H1 (cell line): Measurements from ENCODE around the gene POLA1. TPM values are rescaled to one million over a fixed set of nuclear protein-coding genes. Genes with fewer than 3 reads are reported as not detected.

ENCODE experiments used
- CBX5 ChIP-seq: fragments of 300-800, 300-1000 bp; sonication (generic); IDR thresholded peaks from 2 replicates; pipeline ENCODE4 v1.7.1; 2016; ENCODE audit warnings: antibody characterized with exemption, low read length, low read depth
- GABPA ChIP-seq: IDR thresholded peaks from 2 replicates; pipeline ENCODE4 v1.6.1; 2011; ENCODE audit warnings: mild to moderate bottlenecking, low read length, moderate library complexity, borderline replicate concordance; ENCODE audit not compliant: insufficient read depth
- KDM4A ChIP-seq: IDR thresholded peaks from one replicate; pipeline ENCODE4 v1.7.1; 2012; ENCODE audit warnings: low read depth, mild to moderate bottlenecking, moderate library complexity, low read length, inconsistent platforms; ENCODE audit not compliant: severe bottlenecking
- KDM5A ChIP-seq: fragments of 200-600 bp; IDR thresholded peaks from 2 replicates; pipeline ENCODE4 v1.7.1; 2012; ENCODE audit warnings: mild to moderate bottlenecking, low read length, inconsistent platforms, mixed read lengths
- NRF1 ChIP-seq: IDR thresholded peaks from 2 replicates; pipeline ENCODE4 v1.6.1; 2011; ENCODE audit warnings: mild to moderate bottlenecking, low read depth, low read length, improper control_type of control experiment
- RAD21 ChIP-seq, 2 experiments: IDR thresholded peaks in 1 of 2; conservative IDR thresholded peaks in 1 of 2; 2 replicates each; pipeline ENCODE4 v1.6.1; 2011; ENCODE audit warnings: low read depth in 2 of 2, low read length in 2 of 2, improper control_type of control experiment in 1 of 2, inconsistent platforms in 1 of 2, mild to moderate bottlenecking in 1 of 2, moderate library complexity in 1 of 2
- RBBP5 ChIP-seq: IDR thresholded peaks from 2 replicates; pipeline ENCODE4 v1.7.1; 2012; ENCODE audit warnings: low read depth, mild to moderate bottlenecking, inconsistent platforms, low read length, moderate library complexity, borderline replicate concordance
- SP2 ChIP-seq: IDR thresholded peaks from 2 replicates; pipeline ENCODE4 v1.6.1; 2012; ENCODE audit warnings: mild to moderate bottlenecking, low read length, inconsistent platforms
- TAF7 ChIP-seq: optimal IDR thresholded peaks from 2 replicates; pipeline ENCODE3; 2011; ENCODE audit warnings: low read depth, mild to moderate bottlenecking, inconsistent platforms, low read length, moderate library complexity, borderline replicate concordance
- TEAD4 ChIP-seq: IDR thresholded peaks from 2 replicates; pipeline ENCODE4 v1.6.1; 2012; ENCODE audit warnings: low read depth, low read length, inconsistent platforms, mixed read lengths
- ZNF274 ChIP-seq: IDR thresholded peaks from 2 replicates; pipeline ENCODE4 v1.7.0; 2012; ENCODE audit warnings: low read length, borderline replicate concordance; ENCODE audit errors: extremely low read depth
- polyA plus RNA-seq, 7 experiments: library from polyadenylated mRNA; depleted of rRNA in 3 of 7; stranded (reverse) in 5 of 7; unstranded in 2 of 7; fragments of >200 nt in 5 of 7; fragments of 200-250 nt in 2 of 7; gene quantifications; 1 replicate in 5 of 7; 2 replicates in 1 of 7; 4 replicates in 1 of 7; pipeline versions ENCODE4 v1.2.1 to v1.2.3, GENCODE V29; 2011 to 2013; ENCODE audit warnings: missing spikeins in 2 of 7, mixed read lengths in 2 of 7
- total RNA-seq: library from RNA; stranded (reverse); fragmentation: NEBNext Ultra II Directional; extraction: Animal tissue kit (Norgen Biotek cat#: 25700); gene quantifications from 2 replicates; pipeline ENCODE4 v1.2.1, GENCODE V29; 2021
- TF ChIP-seq, protein P1 (sequence below), 3 experiments: IDR thresholded peaks; 1 replicate in 2 of 3; 2 replicates in 1 of 3; pipeline versions ENCODE4 v1.5.1 to v1.6.1; 2011; ENCODE audit warnings: low read length in 3 of 3, mild to moderate bottlenecking in 3 of 3, inconsistent platforms in 2 of 3, low read depth in 1 of 3, moderate library complexity in 1 of 3; ENCODE audit not compliant: insufficient read depth in 1 of 3; ENCODE audit errors: control extremely low read depth in 1 of 3
- TF ChIP-seq, protein P2 (sequence below): IDR thresholded peaks from 2 replicates; pipeline ENCODE4 v1.6.1; 2012; ENCODE audit warnings: inconsistent platforms

POLA1 gene
- total and polyA plus RNA-seq, 2 of the 8 experiments (the other 6 are each of a cell fraction or from before 2014, with no cell fraction given): 5.6 to 34.9 TPM

DNA sequence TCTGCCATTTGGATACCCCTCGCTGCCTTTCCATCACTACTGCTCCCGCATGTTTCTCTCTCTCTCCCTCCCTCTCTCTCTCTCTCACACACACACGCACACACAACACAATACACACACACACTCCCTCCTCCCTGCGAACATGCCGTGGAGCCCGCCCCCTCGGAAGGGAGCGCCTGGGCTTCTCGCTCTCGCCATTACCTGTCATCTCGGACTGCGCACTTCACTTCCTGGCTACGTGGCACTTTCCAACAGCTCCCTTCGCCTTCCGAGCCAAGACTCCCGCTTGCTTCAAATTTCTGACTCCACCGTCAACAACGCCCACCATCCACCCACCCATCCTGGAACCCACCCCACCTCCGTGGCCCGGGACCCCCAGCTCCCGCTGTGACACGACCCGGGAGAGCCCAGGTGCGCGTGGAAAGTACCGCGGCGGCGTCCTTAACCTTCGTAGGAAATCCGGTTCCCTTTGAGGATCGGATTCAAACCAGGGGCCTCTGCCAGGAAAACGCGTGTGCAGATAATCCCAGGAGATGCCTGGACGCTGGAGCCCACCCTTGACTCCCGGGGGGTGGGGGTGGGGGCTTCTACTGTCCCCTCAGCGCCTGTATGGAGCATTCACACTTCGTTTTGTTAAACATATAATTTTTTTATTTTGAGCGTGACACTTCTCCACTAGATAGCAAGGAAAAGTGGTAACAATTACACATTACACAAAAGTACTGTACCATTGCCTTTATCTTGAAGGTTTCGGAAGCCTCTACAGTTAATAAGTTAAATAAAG is 309.5 kb downstream of the POLA1 start (continued):
- TF ChIP-seq NRF1 (no peak), TEAD4 (no peak), TAF7 (no peak), RBBP5 (no peak), SP2 (no peak), CBX5 (no peak), KDM4A (no peak), RAD21 (IDR thresholded peaks at IDR 0.05 in 1 of 2, conservative IDR thresholded peaks at IDR 0.05 in 1 of 2; ENCODE audit: low read depth in 2 of 2, low read length in 2 of 2) (no peak), KDM5A (no peak), GABPA (no peak), ZNF274 (no peak)
- TF ChIP-seq, protein P1, sequence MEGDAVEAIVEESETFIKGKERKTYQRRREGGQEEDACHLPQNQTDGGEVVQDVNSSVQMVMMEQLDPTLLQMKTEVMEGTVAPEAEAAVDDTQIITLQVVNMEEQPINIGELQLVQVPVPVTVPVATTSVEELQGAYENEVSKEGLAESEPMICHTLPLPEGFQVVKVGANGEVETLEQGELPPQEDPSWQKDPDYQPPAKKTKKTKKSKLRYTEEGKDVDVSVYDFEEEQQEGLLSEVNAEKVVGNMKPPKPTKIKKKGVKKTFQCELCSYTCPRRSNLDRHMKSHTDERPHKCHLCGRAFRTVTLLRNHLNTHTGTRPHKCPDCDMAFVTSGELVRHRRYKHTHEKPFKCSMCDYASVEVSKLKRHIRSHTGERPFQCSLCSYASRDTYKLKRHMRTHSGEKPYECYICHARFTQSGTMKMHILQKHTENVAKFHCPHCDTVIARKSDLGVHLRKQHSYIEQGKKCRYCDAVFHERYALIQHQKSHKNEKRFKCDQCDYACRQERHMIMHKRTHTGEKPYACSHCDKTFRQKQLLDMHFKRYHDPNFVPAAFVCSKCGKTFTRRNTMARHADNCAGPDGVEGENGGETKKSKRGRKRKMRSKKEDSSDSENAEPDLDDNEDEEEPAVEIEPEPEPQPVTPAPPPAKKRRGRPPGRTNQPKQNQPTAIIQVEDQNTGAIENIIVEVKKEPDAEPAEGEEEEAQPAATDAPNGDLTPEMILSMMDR (IDR thresholded peaks at IDR 0.05; ENCODE audit: control extremely low read depth in 1 of 3, insufficient read depth in 1 of 3, low read depth in 1 of 3, low read length in 3 of 3): no peak
- TF ChIP-seq, protein P2, sequence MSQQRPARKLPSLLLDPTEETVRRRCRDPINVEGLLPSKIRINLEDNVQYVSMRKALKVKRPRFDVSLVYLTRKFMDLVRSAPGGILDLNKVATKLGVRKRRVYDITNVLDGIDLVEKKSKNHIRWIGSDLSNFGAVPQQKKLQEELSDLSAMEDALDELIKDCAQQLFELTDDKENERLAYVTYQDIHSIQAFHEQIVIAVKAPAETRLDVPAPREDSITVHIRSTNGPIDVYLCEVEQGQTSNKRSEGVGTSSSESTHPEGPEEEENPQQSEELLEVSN: no peak
